SK-N-SH (cell line): Measurements from ENCODE around the gene MRPL14. TPM values are rescaled to one million over a fixed set of nuclear protein-coding genes. Genes with fewer than 3 reads are reported as not detected.

ENCODE experiments used
- polyA plus RNA-seq, 3 experiments: library from polyadenylated mRNA; depleted of rRNA; stranded (reverse); fragments of >200 nt; gene quantifications; 2 replicates each; pipeline ENCODE4 v1.2.3, GENCODE V29; 2012

The MRPL14 gene
- polyA plus RNA-seq, 1 of the 3 experiments (the other 2 are of a cell fraction), result 97.0 TPM

Other genes starting within 250 kb of the MRPL14 start
- 52.7 and 63.2 TPM in 2 replicates for gene TMEM63B, start 102 bp upstream of the MRPL14 start, polyA plus RNA-seq (2012; rRNA removed)
- gene CAPN11, start 31.4 kb upstream of the MRPL14 start, polyA plus RNA-seq (2012; rRNA removed), result not detected in 2 replicates
- gene MYMX, start 89.5 kb upstream of the MRPL14 start, polyA plus RNA-seq (2012; rRNA removed), result 0.13 TPM in 1 of 2 replicates, not detected in the other
- gene SLC29A1, start 96.1 kb upstream of the MRPL14 start, polyA plus RNA-seq (2012; rRNA removed), result 44.5 and 49.7 TPM in 2 replicates
- gene HSP90AB1, start 119.6 kb upstream of the MRPL14 start, polyA plus RNA-seq (2012; rRNA removed), result 843 and 1,069 TPM in 2 replicates
- 125 and 163 TPM in 2 replicates for gene SLC35B2, start 130.1 kb upstream of the MRPL14 start, polyA plus RNA-seq (2012; rRNA removed)
- gene NFKBIE, start 138.1 kb upstream of the MRPL14 start, polyA plus RNA-seq (2012; rRNA removed), result 5.8 and 6.4 TPM in 2 replicates
- 0.05 and 0.10 TPM in 2 replicates for gene TMEM151B, start 143.0 kb upstream of the MRPL14 start, polyA plus RNA-seq (2012; rRNA removed)
- gene AARS2, start 185.9 kb upstream of the MRPL14 start, polyA plus RNA-seq (2012; rRNA removed), result 9.0 and 9.5 TPM in 2 replicates
- gene SPATS1, start 215.2 kb upstream of the MRPL14 start, polyA plus RNA-seq (2012; rRNA removed), result not detected in 2 replicates